HUDEP-2 (cell line): ENCODE data around the gene RAD1.
"Not testable (repeated sequence)": the region's sequence is repeated elsewhere in the genome, so short reads cannot be mapped to it uniquely, and the experiment has no call there.

Experiments used
- DNase-seq, 76 experiments: peaks; one replicate each; lab custom pipeline; 2025; ENCODE audit not compliant: unreplicated experiment in 76 of 76; lab: John Stamatoyannopoulos, UW

RAD1 gene, protein sequence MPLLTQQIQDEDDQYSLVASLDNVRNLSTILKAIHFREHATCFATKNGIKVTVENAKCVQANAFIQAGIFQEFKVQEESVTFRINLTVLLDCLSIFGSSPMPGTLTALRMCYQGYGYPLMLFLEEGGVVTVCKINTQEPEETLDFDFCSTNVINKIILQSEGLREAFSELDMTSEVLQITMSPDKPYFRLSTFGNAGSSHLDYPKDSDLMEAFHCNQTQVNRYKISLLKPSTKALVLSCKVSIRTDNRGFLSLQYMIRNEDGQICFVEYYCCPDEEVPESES

DNA sequence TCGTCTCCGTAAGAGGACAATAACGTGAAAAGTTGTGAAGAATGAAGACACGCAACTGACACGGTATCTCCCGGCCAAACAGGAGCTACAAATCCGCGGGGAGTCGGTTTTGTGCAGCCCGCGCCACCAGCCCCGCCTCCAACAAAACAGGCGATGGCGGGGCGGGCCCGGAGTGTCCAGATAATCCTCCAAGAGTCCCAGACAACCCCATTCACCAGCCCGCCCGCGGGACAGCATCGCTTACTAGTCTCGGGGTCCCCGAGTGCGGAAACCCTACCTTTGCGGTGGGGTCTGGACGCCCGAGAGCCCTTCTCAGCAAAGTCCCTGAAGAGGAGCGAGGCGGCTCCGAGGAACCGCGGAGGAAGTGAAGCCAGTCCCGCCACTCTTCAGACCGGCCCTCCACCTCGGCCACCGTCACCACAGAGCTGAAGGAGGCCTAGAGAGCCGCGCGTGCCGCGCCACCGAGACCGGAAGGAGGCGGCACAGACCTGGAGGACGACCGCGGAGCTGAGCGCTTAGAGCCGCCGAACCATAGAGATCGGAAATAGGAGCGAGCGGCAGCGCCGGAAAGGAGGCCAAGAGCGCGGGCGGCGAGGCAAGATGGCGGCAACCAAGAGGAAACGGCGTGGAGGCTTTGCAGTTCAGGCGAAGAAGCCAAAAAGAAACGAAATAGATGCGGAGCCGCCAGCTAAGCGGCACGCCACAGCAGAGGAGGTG lies at the start of gene RAD1, which contains the start of gene BRIX1:
Gene RAD1, minus strand, starts transcription at position 366 of the 717 bp plus-strand sequence. CDS start 612 bp downstream, outside the sequence.
Gene BRIX1, plus strand, starts transcription at position 573 of the 717 bp plus-strand sequence. Its CDS starts 28 bp downstream, at position 601.
- peak; percentile 33 to 96 (median 90) for DNase-seq

GRCh38 chr5:34959323-34959722 lies 44.0 kb upstream of the RAD1 start:
- DNase-seq, result no peak

- DNase-seq, result peak in 10 of 76 experiments; percentile 3 to 22 (median 8)
These were observed 42.8 kb upstream of the RAD1 start for GRCh38 chr5:34957857-34958690.

GRCh38 chr5:34957321-34957720 lies 42.0 kb upstream of the RAD1 start:
- DNase-seq, result no peak

GRCh38 chr5:34944460-34945047 lies 29.2 kb upstream of the RAD1 start:
- no peak for DNase-seq

DNA sequence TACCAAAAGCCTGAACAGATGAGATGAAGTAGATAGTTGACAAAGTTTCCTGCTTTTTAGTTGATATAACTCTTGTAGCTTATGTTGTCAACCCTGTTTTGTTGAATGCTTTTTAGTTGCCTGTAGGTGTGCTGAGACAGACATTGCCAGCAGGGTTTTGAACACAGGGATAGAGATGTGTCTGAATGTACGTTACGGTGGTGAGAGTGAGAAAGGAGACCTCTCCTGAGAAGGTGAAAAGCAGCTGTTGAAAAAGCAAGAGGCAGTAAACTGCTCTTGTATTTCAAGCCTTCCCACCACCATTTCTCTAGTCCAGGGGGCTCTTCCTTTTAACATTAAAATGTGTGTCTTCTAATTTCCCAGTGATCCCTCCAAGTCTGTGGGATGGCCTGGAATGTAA lies 28.7 kb upstream of the RAD1 start:
- DNase-seq, result no peak

- DNase-seq, result no peak
These were observed 26.6 kb upstream of the RAD1 start for GRCh38 chr5:34941936-34942335.

DNA sequence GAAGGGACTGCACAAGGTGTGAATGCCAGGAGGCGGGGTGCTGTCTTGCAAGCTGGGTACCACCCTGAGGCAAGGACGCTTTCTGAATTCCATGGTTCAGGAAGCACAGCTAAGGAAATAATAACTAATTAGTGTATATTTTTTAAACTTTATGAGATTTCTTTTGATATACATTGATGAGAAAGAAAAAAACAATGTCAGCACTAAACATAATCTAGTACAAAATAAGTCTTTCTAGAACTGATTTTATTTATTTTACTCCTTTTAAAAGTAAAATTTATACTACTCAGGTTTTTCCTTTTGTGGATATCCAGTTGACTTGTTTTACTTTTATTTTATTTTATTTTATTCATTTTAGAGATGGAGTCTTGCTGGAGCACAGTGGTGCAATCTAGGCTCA lies 17.6 kb upstream of the RAD1 start:
- no peak for DNase-seq

GRCh38 chr5:34930870-34931269 lies 15.6 kb upstream of the RAD1 start:
- DNase-seq, result no peak

- peak in 1 of 76 experiments; percentile 24 for DNase-seq
These were observed 15.1 kb upstream of the RAD1 start for GRCh38 chr5:34930462-34930844.

GRCh38 chr5:34929720-34930461 lies 14.6 kb upstream of the RAD1 start:
- peak in 75 of 76 experiments; percentile 11 to 85 (median 69) for DNase-seq

GRCh38 chr5:34929134-34929719 lies 13.9 kb upstream of the RAD1 start, which contains the start of gene DNAJC21:
Gene DNAJC21 (plus strand): TSS chr5:34929559. CDS start chr5:34929820, 261 bp downstream.
- DNase-seq, result peak; percentile 18 to 99 (median 94)

DNA sequence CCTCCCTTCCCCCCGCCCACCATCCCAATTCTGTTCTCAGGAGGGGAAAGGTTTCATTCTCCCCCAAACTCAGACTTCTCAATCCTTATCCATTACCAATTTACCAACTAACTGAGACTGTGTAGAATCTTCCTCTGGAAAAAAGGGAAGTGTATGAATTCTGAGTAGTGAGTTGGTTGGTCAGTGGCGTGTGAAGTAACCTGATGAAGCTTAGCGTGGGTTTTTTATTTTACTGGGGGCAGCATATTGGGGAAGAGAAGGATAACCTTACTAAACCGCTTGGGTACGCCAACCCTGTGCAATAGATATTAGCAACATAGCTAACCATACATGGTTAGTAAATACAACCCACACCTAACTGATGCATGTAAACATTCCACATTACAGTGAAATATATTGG lies 13.0 kb upstream of the RAD1 start:
- no peak for DNase-seq

DNA sequence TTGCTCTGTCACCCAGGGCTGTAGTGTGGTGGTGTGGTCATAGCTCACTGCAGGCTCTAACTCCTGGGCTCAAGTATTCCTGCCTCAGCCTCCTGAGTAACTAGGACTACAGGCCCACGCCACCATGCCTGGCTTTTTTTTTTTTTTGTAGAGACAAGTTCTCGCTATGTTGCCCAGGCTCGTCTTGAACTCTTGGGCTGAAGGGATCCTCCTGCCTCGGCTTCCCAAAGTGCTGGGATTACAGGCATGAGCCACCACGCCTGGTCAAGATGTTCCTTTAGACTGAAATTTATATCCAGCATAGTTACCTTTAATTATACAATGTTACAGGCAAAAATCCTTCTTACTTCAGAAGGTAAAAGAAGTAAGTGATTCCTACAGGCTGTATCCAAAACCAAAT lies 12.5 kb upstream of the RAD1 start:
- DNase-seq, result no peak

DNA sequence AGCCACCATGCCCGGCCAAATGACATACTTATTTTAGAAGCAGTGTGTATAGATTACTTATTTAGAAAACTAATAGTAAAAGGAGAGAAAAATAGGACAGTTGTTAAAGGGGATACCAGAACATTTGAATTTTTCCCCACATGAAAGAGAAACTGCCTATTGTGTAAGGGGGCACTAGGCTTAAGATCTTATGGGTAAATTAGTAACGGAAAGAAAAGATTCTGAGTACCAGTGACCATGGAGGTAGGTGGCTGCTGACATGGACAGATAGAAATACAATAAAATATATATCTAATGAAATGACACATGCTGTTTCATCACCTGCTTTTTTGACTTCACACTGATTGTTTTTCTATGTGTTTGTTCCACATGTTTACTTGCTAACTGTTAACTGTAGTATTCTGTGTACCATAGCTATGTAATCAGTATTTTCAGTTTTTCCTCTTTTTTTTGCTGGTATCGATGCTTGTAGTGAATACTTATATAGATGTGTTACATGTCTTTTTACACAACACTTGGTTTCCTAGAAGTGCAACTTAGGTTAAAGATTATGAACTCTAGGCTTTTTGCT lies 11.1 kb upstream of the RAD1 start:
- DNase-seq, result no peak

GRCh38 chr5:34924462-34924765 lies 9.1 kb upstream of the RAD1 start:
- DNase-seq, result no peak

- DNase-seq, result peak in 47 of 76 experiments; percentile 0 to 80 (median 55)
These were observed 8.6 kb upstream of the RAD1 start for GRCh38 chr5:34923694-34924461.

DNA sequence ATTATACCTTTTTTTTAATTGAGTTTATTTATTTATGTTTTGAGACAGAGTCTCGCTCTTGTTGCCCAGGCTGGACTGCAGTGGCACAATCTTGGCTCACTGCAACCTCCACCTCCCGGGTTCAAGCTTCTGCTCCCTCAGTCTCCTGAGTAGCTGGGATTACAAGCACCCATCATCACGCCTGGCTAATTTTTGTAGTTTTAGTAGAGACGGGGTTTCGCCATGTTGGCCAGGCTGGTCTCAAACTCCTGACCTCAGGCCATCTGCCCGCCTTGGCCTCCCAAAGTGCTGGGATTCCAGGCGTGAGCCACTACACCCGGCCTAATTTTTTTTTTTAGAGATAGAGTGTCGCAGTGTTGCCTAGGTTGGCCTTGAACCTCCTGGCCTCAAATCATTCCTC lies 8.0 kb upstream of the RAD1 start:
- not testable (repeated sequence) for DNase-seq

DNA sequence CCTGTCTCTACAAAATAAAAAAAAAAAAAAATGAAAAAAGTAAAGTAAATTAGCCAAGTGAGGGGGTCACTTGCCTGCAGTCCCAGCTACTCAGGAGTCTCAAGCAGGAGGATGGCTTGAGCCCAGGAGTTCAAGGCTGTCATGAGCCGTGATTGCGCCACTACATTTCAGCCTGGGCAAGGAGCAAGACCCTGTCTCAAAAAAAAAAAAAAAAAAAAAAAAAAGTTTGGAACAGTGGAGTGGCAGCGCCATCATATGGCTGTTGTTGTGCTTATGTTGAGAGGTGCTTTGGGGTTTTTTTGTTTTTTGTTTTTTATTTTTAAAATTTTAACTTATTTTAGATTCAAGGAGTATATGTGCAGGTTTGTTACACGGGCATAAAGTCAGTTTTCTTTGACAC lies 3.8 kb upstream of the RAD1 start:
- no peak for DNase-seq
